ENCODE results near the gene UBL4A.

Gene UBL4A

GRCh38 chrX:154464806-154465365 is 21.5 kb downstream of the UBL4A start:
- DNase-seq, result no peak

- no peak for DNase-seq
Measured at GRCh38 chrX:154463611-154464220, 22.7 kb downstream of the UBL4A start.

- peak in 23 of 56 donors; percentile 2 to 60 (median 25) for DNase-seq
Measured at GRCh38 chrX:154462396-154462795, 24.0 kb downstream of the UBL4A start.

GRCh38 chrX:154460326-154460725 is 26.1 kb downstream of the UBL4A start:
- DNase-seq, result peak in 6 of 56 donors; percentile 6 to 23 (median 9)

- no peak for DNase-seq
Measured at GRCh38 chrX:154459832-154460231, 26.6 kb downstream of the UBL4A start.

- DNase-seq, result peak in 16 of 56 donors; percentile 4 to 34 (median 15)
Measured at GRCh38 chrX:154458954-154459778, 27.2 kb downstream of the UBL4A start.

- peak in 25 of 56 donors; percentile 7 to 65 (median 27) for DNase-seq
Measured at GRCh38 chrX:154458116-154458953, 28.1 kb downstream of the UBL4A start, which contains the start of gene PLXNA3. Gene PLXNA3, plus strand, starts transcription at chrX:154458281. Its CDS starts 1,903 bp downstream, at chrX:154460184.

- peak in 12 of 56 donors; percentile 17 to 61 (median 36) for DNase-seq
Measured at GRCh38 chrX:154457491-154458115, 28.8 kb downstream of the UBL4A start.

GRCh38 chrX:154452823-154453222 is 33.6 kb downstream of the UBL4A start:
- DNase-seq, result peak in 22 of 56 donors; percentile 2 to 50 (median 14)

- peak in 18 of 56 donors; percentile 7 to 52 (median 24) for DNase-seq
Measured at GRCh38 chrX:154450312-154450711, 36.1 kb downstream of the UBL4A start.

GRCh38 chrX:154449618-154450017 is 36.8 kb downstream of the UBL4A start:
- no peak for DNase-seq

GRCh38 chrX:154448484-154448883 is 37.9 kb downstream of the UBL4A start:
- no peak for DNase-seq

- DNase-seq, result no peak
Measured at GRCh38 chrX:154446430-154446829, 40.0 kb downstream of the UBL4A start.

- DNase-seq, result no peak
Measured at GRCh38 chrX:154445776-154446175, 40.6 kb downstream of the UBL4A start.

- DNase-seq, result no peak
Measured at GRCh38 chrX:154444755-154445246, 41.6 kb downstream of the UBL4A start.

- DNase-seq, result peak in 44 of 56 donors; percentile 12 to 83 (median 54)
Measured at GRCh38 chrX:154443992-154444754, 42.2 kb downstream of the UBL4A start, which contains the start of gene FAM50A. Gene FAM50A, plus strand, starts transcription at chrX:154444141. Its CDS starts 95 bp downstream, at chrX:154444236.

- peak in 1 of 56 donors; percentile 22 for DNase-seq
Measured at GRCh38 chrX:154443479-154443910, 42.9 kb downstream of the UBL4A start.

- no peak for DNase-seq
Measured at GRCh38 chrX:154441984-154442707, 44.3 kb downstream of the UBL4A start.

GRCh38 chrX:154441564-154441963 is 44.9 kb downstream of the UBL4A start:
- no peak for DNase-seq
